ENCODE data around the gene RMI2. TPM values are rescaled to one million over a fixed set of nuclear protein-coding genes. Genes with fewer than 3 reads are reported as not detected.
"Not testable (repeated sequence)": the region's sequence is repeated elsewhere in the genome, so short reads cannot be mapped to it uniquely, and the experiment has no call there.

Gene RMI2
- total RNA-seq = 15.9 TPM

GRCh38 chr16:11345040-11345862 lies at the start of gene RMI2:
RMI2 (plus strand) TSS chr16:11345459; CDS start chr16:11345472, 13 bp downstream.
- DNase-seq (ENCODE audit: low read depth in 2 of 3, low spot score in 2 of 3) = peak; percentile 82 to 98 (median 97)

- no peak for DNase-seq (ENCODE audit: low read depth in 2 of 3, low spot score in 2 of 3)
Measured at GRCh38 chr16:11295672-11296071, 49.6 kb upstream of the RMI2 start.

- DNase-seq (ENCODE audit: low read depth in 2 of 3, low spot score in 2 of 3) = no peak
Measured at GRCh38 chr16:11296351-11296705, 48.9 kb upstream of the RMI2 start.

- no peak for DNase-seq (ENCODE audit: low read depth in 2 of 3, low spot score in 2 of 3)
Measured at GRCh38 chr16:11296706-11297491, 48.4 kb upstream of the RMI2 start.

GRCh38 chr16:11297492-11298142 lies 47.6 kb upstream of the RMI2 start:
- peak; percentile 31 to 98 (median 95) for DNase-seq (ENCODE audit: low read depth in 2 of 3, low spot score in 2 of 3)

- DNase-seq (ENCODE audit: low read depth in 2 of 3, low spot score in 2 of 3) = no peak
Measured at GRCh38 chr16:11298143-11298900, 46.9 kb upstream of the RMI2 start.

- not testable (repeated sequence) for DNase-seq (ENCODE audit: low read depth in 2 of 3, low spot score in 2 of 3)
Measured at GRCh38 chr16:11298950-11299547, 46.2 kb upstream of the RMI2 start.

- no peak for DNase-seq (ENCODE audit: low read depth in 2 of 3, low spot score in 2 of 3)
Measured at GRCh38 chr16:11299865-11300559, 45.2 kb upstream of the RMI2 start.

GRCh38 chr16:11300560-11300892 lies 44.7 kb upstream of the RMI2 start:
- no peak for DNase-seq (ENCODE audit: low read depth in 2 of 3, low spot score in 2 of 3)

- no peak for DNase-seq (ENCODE audit: low read depth in 2 of 3, low spot score in 2 of 3)
Measured at GRCh38 chr16:11301645-11302501, 43.4 kb upstream of the RMI2 start.

- no peak for DNase-seq (ENCODE audit: low read depth in 2 of 3, low spot score in 2 of 3)
Measured at GRCh38 chr16:11302977-11303376, 42.3 kb upstream of the RMI2 start.

GRCh38 chr16:11303405-11304138 lies 41.7 kb upstream of the RMI2 start:
- DNase-seq (ENCODE audit: low read depth in 2 of 3, low spot score in 2 of 3) = no peak

GRCh38 chr16:11306381-11306780 lies 38.9 kb upstream of the RMI2 start:
- DNase-seq (ENCODE audit: low read depth in 2 of 3, low spot score in 2 of 3) = no peak

GRCh38 chr16:11306997-11307638 lies 38.1 kb upstream of the RMI2 start:
- no peak for DNase-seq (ENCODE audit: low read depth in 2 of 3, low spot score in 2 of 3)

- no peak for DNase-seq (ENCODE audit: low read depth in 2 of 3, low spot score in 2 of 3)
Measured at GRCh38 chr16:11307639-11308492, 37.4 kb upstream of the RMI2 start.

- DNase-seq (ENCODE audit: low read depth in 2 of 3, low spot score in 2 of 3) = no peak
Measured at GRCh38 chr16:11308493-11309283, 36.6 kb upstream of the RMI2 start.
